HG02852 (cell line): ENCODE results near the gene CPT1C.
"Not testable (repeated sequence)": the region's sequence is repeated elsewhere in the genome, so short reads cannot be mapped to it uniquely, and the experiment has no call there.

Experiments used
- ATAC-seq: cut with Tn5 transposase; IDR thresholded peaks from one replicate; pipeline ENCODE4 v1.9.1; 2021; ENCODE audit warnings: mild to moderate bottlenecking, moderate library complexity; ENCODE audit not compliant: unreplicated experiment

The CPT1C gene

GRCh38 chr19:49704888-49705642 lies 14.1 kb downstream of the CPT1C start:
- ATAC-seq: no peak

- ATAC-seq: no peak
Observed at GRCh38 chr19:49705919-49706318, 15.0 kb downstream of the CPT1C start.

- ATAC-seq: no peak
Observed at GRCh38 chr19:49710372-49710951, 19.5 kb downstream of the CPT1C start.

- ATAC-seq: no peak
Observed at GRCh38 chr19:49712397-49712859, 21.5 kb downstream of the CPT1C start.

GRCh38 chr19:49713236-49713845 lies 22.4 kb downstream of the CPT1C start:
- ATAC-seq: no peak

- no peak for ATAC-seq
Observed at GRCh38 chr19:49716154-49716553, 25.2 kb downstream of the CPT1C start.

- no peak for ATAC-seq
Observed at GRCh38 chr19:49718511-49718910, 27.6 kb downstream of the CPT1C start.

- no peak for ATAC-seq
Observed at GRCh38 chr19:49718991-49719390, 28.1 kb downstream of the CPT1C start.

GRCh38 chr19:49719420-49719819 lies 28.5 kb downstream of the CPT1C start:
- ATAC-seq: not testable (repeated sequence)

GRCh38 chr19:49727217-49728030 lies 36.5 kb downstream of the CPT1C start:
- ATAC-seq: no peak

- ATAC-seq: no peak
Observed at GRCh38 chr19:49730166-49730565, 39.2 kb downstream of the CPT1C start.

GRCh38 chr19:49738268-49738667 lies 47.4 kb downstream of the CPT1C start:
- ATAC-seq: no peak

- no peak for ATAC-seq
Observed at GRCh38 chr19:49739098-49739497, 48.2 kb downstream of the CPT1C start.

- no peak for ATAC-seq
Observed at GRCh38 chr19:49739933-49740332, 49.0 kb downstream of the CPT1C start.

- ATAC-seq: no peak
Observed at GRCh38 chr19:49741210-49741844, 50.4 kb downstream of the CPT1C start.

- no peak for ATAC-seq
Observed at GRCh38 chr19:49744946-49745381, 54.0 kb downstream of the CPT1C start.

GRCh38 chr19:49746206-49746958 lies 55.5 kb downstream of the CPT1C start:
- no peak for ATAC-seq

- ATAC-seq: no peak
Observed at GRCh38 chr19:49749055-49749716, 58.3 kb downstream of the CPT1C start.

GRCh38 chr19:49749771-49750170 lies 58.9 kb downstream of the CPT1C start:
- ATAC-seq: no peak
